ENCODE data around the gene ANOS1. TPM values are rescaled to one million over a fixed set of nuclear protein-coding genes. Genes with fewer than 3 reads are reported as not detected.

Gene ANOS1
- total RNA-seq, 5 donors from 2014 or later (not counting 1 experiment from before 2014, with no cell fraction given): 0.10 to 0.13 (median 0.12) TPM; not detected in 2

DNA sequence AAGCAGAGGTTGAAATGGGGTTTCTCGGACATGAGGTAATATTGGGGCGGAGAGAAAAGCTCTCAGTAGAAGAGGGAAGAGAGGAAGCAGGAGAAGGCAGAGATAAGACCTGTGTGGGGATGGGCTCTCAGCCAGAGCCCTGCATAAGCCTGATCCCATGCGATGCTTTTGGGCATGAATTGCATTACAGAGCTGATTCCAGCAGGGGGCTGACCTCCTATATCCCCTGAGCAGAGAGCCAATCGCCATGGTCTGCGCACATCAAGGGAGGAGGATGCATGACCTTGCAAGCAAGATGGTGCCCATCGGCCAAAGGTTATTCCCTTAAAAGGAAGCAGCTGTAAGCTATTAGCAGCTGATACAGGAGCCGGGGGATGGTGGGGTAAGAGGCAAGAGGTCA is 7.6 kb downstream of the ANOS1 start:
- ATAC-seq (replicated peaks in 1 of 4) (no peak), DNase-seq (no peak)
- H3K27me3 Mint-ChIP-seq: peaks cover 2 to 44% of the 10 kb centered on the region in 2 donors
- no peak overlapping the region for H3K27ac Mint-ChIP-seq
- H3K4me3 Mint-ChIP-seq: no peak overlapping the region
- CTCF ChIA-PET: no interaction called here
- H3K4me1 ChIP-seq (ENCODE audit: control insufficient read depth in 1 of 2, extremely low read depth in 1 of 2, insufficient read depth in 2 of 2, low read length in 2 of 2): no peaks in the 10 kb centered on the region
- H3K4me1 Mint-ChIP-seq: no peaks in the 10 kb centered on the region
- WGBS (ENCODE audit: insufficient coverage): 45% methylated on average over 4 of the region's 7 CpGs
- no peaks in the 10 kb centered on the region for H3K9me3 ChIP-seq
- no peaks in the 10 kb centered on the region for H3K36me3 ChIP-seq (ENCODE audit: control insufficient read depth in 2 of 2, extremely low read depth in 1 of 2, insufficient read depth in 1 of 2, low read length in 1 of 2)
- no peaks in the 10 kb centered on the region for H3K9me3 Mint-ChIP-seq
- no peak overlapping the region for H3K4me3 ChIP-seq (ENCODE audit: control insufficient read depth in 1 of 2, extremely low read depth in 1 of 2, low read length in 1 of 2)
- POLR2A ChIA-PET: no interaction called here
- no peak overlapping the region for H3K27ac ChIP-seq (ENCODE audit: low read length)
- peaks cover 0 to 11% of the 10 kb centered on the region in 2 experiments for H3K27me3 ChIP-seq (replicated peaks in 1 of 2; ENCODE audit: control insufficient read depth in 2 of 2, extremely low read depth in 1 of 2, insufficient read depth in 2 of 2, low read length in 1 of 2)
- no peaks in the 10 kb centered on the region for H3K36me3 Mint-ChIP-seq

DNA sequence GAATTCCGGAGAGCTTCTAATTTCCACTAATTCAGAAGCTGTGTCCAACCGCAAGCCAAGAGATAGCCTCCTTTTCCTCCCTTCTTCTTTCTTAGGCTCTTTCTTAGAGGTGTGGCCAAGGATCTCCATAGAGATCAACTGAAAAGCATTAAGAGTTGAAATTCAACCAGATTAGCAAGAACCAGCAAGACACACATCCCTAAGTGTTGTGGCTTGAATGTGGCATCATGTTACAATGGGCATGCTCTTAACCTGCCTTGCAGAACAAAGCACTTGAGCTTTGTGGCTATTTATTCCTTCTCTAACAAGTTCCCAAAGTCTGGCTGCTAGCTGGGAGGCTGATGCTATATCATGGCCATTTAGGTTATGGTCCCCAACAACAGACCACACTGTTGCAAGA is 10.4 kb downstream of the ANOS1 start:
- no peaks in the 10 kb centered on the region for H3K27me3 ChIP-seq (replicated peaks in 1 of 2; ENCODE audit: control insufficient read depth in 2 of 2, extremely low read depth in 1 of 2, insufficient read depth in 2 of 2, low read length in 1 of 2)
- H3K4me3 Mint-ChIP-seq: no peak overlapping the region
- H3K36me3 ChIP-seq (ENCODE audit: control insufficient read depth in 2 of 2, extremely low read depth in 1 of 2, insufficient read depth in 1 of 2, low read length in 1 of 2): no peaks in the 10 kb centered on the region
- CTCF ChIA-PET: interaction anchor here in 1 of 2 donors (0.6 kb wide), 1 partner anchor 716 kb away, joined by 3 read pairs; no protein-coding TSS in a partner anchor
- no peak overlapping the region for H3K4me3 ChIP-seq (ENCODE audit: control insufficient read depth in 1 of 2, extremely low read depth in 1 of 2, low read length in 1 of 2)
- no peaks in the 10 kb centered on the region for H3K9me3 Mint-ChIP-seq
- DNase-seq (no peak), ATAC-seq (replicated peaks in 1 of 4) (no peak)
- H3K27me3 Mint-ChIP-seq: peaks cover 0 to 32% of the 10 kb centered on the region in 2 donors
- no CpG with 5 or more reads among the region's 2 CpGs for WGBS (ENCODE audit: insufficient coverage)
- H3K4me1 ChIP-seq (ENCODE audit: control insufficient read depth in 1 of 2, extremely low read depth in 1 of 2, insufficient read depth in 2 of 2, low read length in 2 of 2): no peaks in the 10 kb centered on the region
- no peak overlapping the region for H3K27ac ChIP-seq (ENCODE audit: low read length)
- no peaks in the 10 kb centered on the region for H3K36me3 Mint-ChIP-seq
- POLR2A ChIA-PET: no interaction called here
- H3K4me1 Mint-ChIP-seq: no peaks in the 10 kb centered on the region
- H3K9me3 ChIP-seq: no peaks in the 10 kb centered on the region
- no peak overlapping the region for H3K27ac Mint-ChIP-seq

DNA sequence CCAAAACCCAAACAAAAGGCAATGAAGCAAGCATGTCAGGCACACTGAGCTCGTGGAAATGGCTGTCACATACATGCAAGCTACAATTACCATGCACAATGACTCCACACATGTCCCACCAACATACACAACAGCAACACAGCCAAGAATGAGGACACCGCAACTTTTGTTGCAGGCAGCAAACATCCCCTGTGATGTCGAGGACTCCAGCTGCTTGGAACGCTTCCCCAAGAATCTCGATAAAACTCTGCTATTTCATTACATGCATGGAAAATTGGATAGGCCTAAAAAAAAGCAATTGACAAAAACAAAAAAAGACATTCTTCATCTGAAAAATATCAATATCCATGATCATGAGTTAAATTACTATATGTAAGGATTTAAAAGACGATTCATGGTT is 11.8 kb downstream of the ANOS1 start:
- POLR2A ChIA-PET: interaction anchor here in 1 of 2 donors (0.6 kb wide), 1 partner anchor 1639 kb away, joined by 3 read pairs; no protein-coding TSS in a partner anchor
- H3K9me3 ChIP-seq: no peaks in the 10 kb centered on the region
- H3K27me3 ChIP-seq (replicated peaks in 1 of 2; ENCODE audit: control insufficient read depth in 2 of 2, extremely low read depth in 1 of 2, insufficient read depth in 2 of 2, low read length in 1 of 2): no peaks in the 10 kb centered on the region
- H3K36me3 ChIP-seq (ENCODE audit: control insufficient read depth in 2 of 2, extremely low read depth in 1 of 2, insufficient read depth in 1 of 2, low read length in 1 of 2): no peaks in the 10 kb centered on the region
- no peak overlapping the region for H3K4me3 ChIP-seq (ENCODE audit: control insufficient read depth in 1 of 2, extremely low read depth in 1 of 2, low read length in 1 of 2)
- WGBS (ENCODE audit: insufficient coverage): no CpG with 5 or more reads among the region's 6 CpGs
- H3K36me3 Mint-ChIP-seq: no peaks in the 10 kb centered on the region
- no peaks in the 10 kb centered on the region for H3K4me1 Mint-ChIP-seq
- ATAC-seq (replicated peaks in 1 of 4): no peak
- H3K27ac Mint-ChIP-seq: no peak overlapping the region
- H3K27ac ChIP-seq (ENCODE audit: low read length): no peak overlapping the region
- H3K4me3 Mint-ChIP-seq: no peak overlapping the region
- H3K9me3 Mint-ChIP-seq: no peaks in the 10 kb centered on the region
- H3K27me3 Mint-ChIP-seq: peaks cover 0 to 28% of the 10 kb centered on the region in 2 donors
- CTCF ChIA-PET: no interaction called here
- DNase-seq: no peak
- H3K4me1 ChIP-seq (ENCODE audit: control insufficient read depth in 1 of 2, extremely low read depth in 1 of 2, insufficient read depth in 2 of 2, low read length in 2 of 2): no peaks in the 10 kb centered on the region

DNA sequence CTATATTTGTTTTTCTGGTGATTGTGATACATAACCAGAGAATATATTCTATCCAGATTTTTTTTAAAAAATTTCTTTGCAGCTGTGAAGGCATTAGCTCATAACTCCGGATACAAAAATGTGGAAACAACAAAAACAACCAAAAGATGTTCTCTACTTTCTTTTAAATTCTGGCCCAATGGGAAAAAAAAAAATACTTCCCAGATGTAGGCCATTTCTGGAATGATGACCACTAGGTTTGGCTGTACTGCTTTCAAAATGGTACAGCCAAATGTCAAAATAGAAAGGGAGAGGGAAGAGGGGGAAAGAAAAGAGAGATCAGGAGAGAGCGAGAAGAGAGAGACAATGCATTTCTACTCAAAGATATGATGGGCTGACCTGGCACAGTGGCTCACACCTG is 14.6 kb downstream of the ANOS1 start:
- WGBS (ENCODE audit: insufficient coverage): no CpG with 5 or more reads among the region's 2 CpGs
- POLR2A ChIA-PET: no interaction called here
- Histone ChIP-seq H3K27me3 (replicated peaks in 1 of 2; ENCODE audit: control insufficient read depth in 2 of 2, extremely low read depth in 1 of 2, insufficient read depth in 2 of 2, low read length in 1 of 2) (no peaks in the 10 kb centered on the region), H3K4me3 (ENCODE audit: control insufficient read depth in 1 of 2, extremely low read depth in 1 of 2, low read length in 1 of 2) (no peak overlapping the region), H3K36me3 (ENCODE audit: control insufficient read depth in 2 of 2, extremely low read depth in 1 of 2, insufficient read depth in 1 of 2, low read length in 1 of 2) (no peaks in the 10 kb centered on the region), H3K4me1 (ENCODE audit: control insufficient read depth in 1 of 2, extremely low read depth in 1 of 2, insufficient read depth in 2 of 2, low read length in 2 of 2) (no peaks in the 10 kb centered on the region), H3K27ac (ENCODE audit: low read length) (no peak overlapping the region), H3K9me3 (no peaks in the 10 kb centered on the region)
- Mint-ChIP-seq H3K27ac (no peak overlapping the region), H3K36me3 (no peaks in the 10 kb centered on the region), H3K9me3 (no peaks in the 10 kb centered on the region), H3K27me3 (peaks cover 0 to 10% of the 10 kb centered on the region in 2 donors), H3K4me3 (no peak overlapping the region), H3K4me1 (no peaks in the 10 kb centered on the region)
- DNase-seq (no peak), ATAC-seq (replicated peaks in 1 of 4) (no peak)
- CTCF ChIA-PET: no interaction called here

DNA sequence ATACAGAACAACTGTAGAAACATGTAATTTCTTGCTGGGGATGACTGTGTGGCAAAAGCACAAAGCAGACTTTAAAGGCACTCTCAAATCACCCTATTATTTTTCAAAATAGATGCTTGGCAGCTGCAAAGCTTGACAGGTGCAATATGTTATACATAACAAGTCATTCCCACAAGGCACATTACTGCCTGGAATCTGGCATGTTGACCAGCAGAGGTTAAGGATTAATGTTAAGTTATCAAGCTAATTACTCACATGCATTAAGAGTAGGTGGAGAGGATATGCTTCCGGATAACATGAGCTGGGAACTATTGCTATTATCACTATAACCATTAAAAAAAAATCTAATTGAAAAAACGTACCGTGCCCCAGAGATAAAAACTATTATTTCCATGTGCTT is 17.8 kb downstream of the ANOS1 start:
- no peaks in the 10 kb centered on the region for H3K4me1 Mint-ChIP-seq
- H3K4me3 Mint-ChIP-seq: no peak overlapping the region
- no peaks in the 10 kb centered on the region for H3K4me1 ChIP-seq (ENCODE audit: control insufficient read depth in 1 of 2, extremely low read depth in 1 of 2, insufficient read depth in 2 of 2, low read length in 2 of 2)
- H3K9me3 Mint-ChIP-seq: no peaks in the 10 kb centered on the region
- no peaks in the 10 kb centered on the region for H3K36me3 Mint-ChIP-seq
- ChIA-PET CTCF (no interaction called here), POLR2A (no interaction called here)
- no peaks in the 10 kb centered on the region for H3K27me3 ChIP-seq (replicated peaks in 1 of 2; ENCODE audit: control insufficient read depth in 2 of 2, extremely low read depth in 1 of 2, insufficient read depth in 2 of 2, low read length in 1 of 2)
- H3K4me3 ChIP-seq (ENCODE audit: control insufficient read depth in 1 of 2, extremely low read depth in 1 of 2, low read length in 1 of 2): no peak overlapping the region
- DNase-seq (no peak), ATAC-seq (replicated peaks in 1 of 4) (no peak)
- H3K9me3 ChIP-seq: no peaks in the 10 kb centered on the region
- no peak overlapping the region for H3K27ac ChIP-seq (ENCODE audit: low read length)
- no peaks in the 10 kb centered on the region for H3K36me3 ChIP-seq (ENCODE audit: control insufficient read depth in 2 of 2, extremely low read depth in 1 of 2, insufficient read depth in 1 of 2, low read length in 1 of 2)
- H3K27ac Mint-ChIP-seq: no peak overlapping the region
- no CpG with 5 or more reads among the region's 3 CpGs for WGBS (ENCODE audit: insufficient coverage)
- no peaks in the 10 kb centered on the region for H3K27me3 Mint-ChIP-seq

DNA sequence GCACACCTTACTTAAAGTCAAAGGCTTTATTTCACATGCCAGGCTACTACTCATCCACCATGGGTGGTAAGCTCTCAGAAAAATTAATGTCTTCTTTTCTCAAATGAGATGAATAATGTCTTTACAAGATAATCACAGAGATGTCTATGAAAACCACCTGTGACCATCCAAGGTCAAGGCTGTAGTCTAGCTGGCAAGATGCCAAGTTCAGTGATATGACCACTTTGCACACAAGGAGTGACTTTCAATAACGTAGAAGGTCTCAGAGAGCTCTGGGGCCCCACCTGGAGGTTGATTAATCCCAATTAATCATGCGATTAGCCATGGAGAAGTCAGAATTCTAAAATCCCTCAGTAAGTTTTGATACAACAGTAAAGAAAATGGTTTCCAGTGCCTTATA is 20.5 kb downstream of the ANOS1 start:
- ChIA-PET CTCF (no interaction called here), POLR2A (no interaction called here)
- no peak overlapping the region for H3K4me3 ChIP-seq (ENCODE audit: control insufficient read depth in 1 of 2, extremely low read depth in 1 of 2, low read length in 1 of 2)
- no peak overlapping the region for H3K27ac ChIP-seq (ENCODE audit: low read length)
- no peaks in the 10 kb centered on the region for H3K4me1 Mint-ChIP-seq
- H3K4me3 Mint-ChIP-seq: no peak overlapping the region
- H3K9me3 Mint-ChIP-seq: no peaks in the 10 kb centered on the region
- H3K27me3 Mint-ChIP-seq: peaks cover 1 to 3% of the 10 kb centered on the region in 2 donors
- 17% methylated on average over 1 of the region's 2 CpGs for WGBS (ENCODE audit: insufficient coverage)
- no peaks in the 10 kb centered on the region for H3K36me3 Mint-ChIP-seq
- DNase-seq (no peak), ATAC-seq (replicated peaks in 1 of 4) (no peak)
- H3K9me3 ChIP-seq: no peaks in the 10 kb centered on the region
- no peak overlapping the region for H3K27ac Mint-ChIP-seq
- no peaks in the 10 kb centered on the region for H3K36me3 ChIP-seq (ENCODE audit: control insufficient read depth in 2 of 2, extremely low read depth in 1 of 2, insufficient read depth in 1 of 2, low read length in 1 of 2)
- no peaks in the 10 kb centered on the region for H3K4me1 ChIP-seq (ENCODE audit: control insufficient read depth in 1 of 2, extremely low read depth in 1 of 2, insufficient read depth in 2 of 2, low read length in 2 of 2)
- H3K27me3 ChIP-seq (replicated peaks in 1 of 2; ENCODE audit: control insufficient read depth in 2 of 2, extremely low read depth in 1 of 2, insufficient read depth in 2 of 2, low read length in 1 of 2): no peaks in the 10 kb centered on the region

DNA sequence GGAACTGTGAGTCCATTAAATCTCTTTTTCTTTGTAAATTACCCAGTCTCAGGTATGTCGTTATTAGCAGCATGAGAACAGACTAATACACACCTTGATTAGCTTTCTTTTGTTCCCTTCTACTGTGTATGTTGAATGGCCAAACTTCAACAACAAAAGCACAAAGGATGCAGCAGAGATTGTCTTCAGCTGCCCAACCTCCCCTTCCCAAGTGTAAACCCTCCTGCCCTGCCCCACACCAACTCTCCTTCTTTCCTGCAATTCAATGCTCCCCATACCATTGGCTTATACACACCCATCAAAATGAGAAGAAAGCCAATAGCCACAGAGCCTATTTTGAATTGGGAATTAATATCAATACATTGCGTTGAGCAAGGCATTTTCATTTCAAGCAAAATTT is 27.8 kb downstream of the ANOS1 start:
- no peak overlapping the region for H3K4me3 Mint-ChIP-seq

More for the DNA sequence above, 27.8 kb downstream of the ANOS1 start:
- no peaks in the 10 kb centered on the region for H3K9me3 ChIP-seq
- CTCF ChIA-PET: no interaction called here
- no peak overlapping the region for H3K27ac ChIP-seq (ENCODE audit: low read length)
- H3K36me3 ChIP-seq (ENCODE audit: control insufficient read depth in 2 of 2, extremely low read depth in 1 of 2, insufficient read depth in 1 of 2, low read length in 1 of 2): no peaks in the 10 kb centered on the region
- no peak overlapping the region for H3K4me3 ChIP-seq (ENCODE audit: control insufficient read depth in 1 of 2, extremely low read depth in 1 of 2, low read length in 1 of 2)
- POLR2A ChIA-PET: no interaction called here
- no peak overlapping the region for H3K27ac Mint-ChIP-seq
- ATAC-seq (replicated peaks in 1 of 4) (no peak), DNase-seq (no peak)
- H3K4me1 Mint-ChIP-seq: no peaks in the 10 kb centered on the region
- H3K27me3 Mint-ChIP-seq: peaks cover 9 to 21% of the 10 kb centered on the region in 2 donors
- peaks cover 0 to 5% (median 4%) of the 10 kb centered on the region in 3 donors for H3K9me3 Mint-ChIP-seq
- no peaks in the 10 kb centered on the region for H3K27me3 ChIP-seq (replicated peaks in 1 of 2; ENCODE audit: control insufficient read depth in 2 of 2, extremely low read depth in 1 of 2, insufficient read depth in 2 of 2, low read length in 1 of 2)
- no peaks in the 10 kb centered on the region for H3K36me3 Mint-ChIP-seq
- WGBS (ENCODE audit: insufficient coverage): no CpG with 5 or more reads among the region's 2 CpGs
- H3K4me1 ChIP-seq (ENCODE audit: control insufficient read depth in 1 of 2, extremely low read depth in 1 of 2, insufficient read depth in 2 of 2, low read length in 2 of 2): no peaks in the 10 kb centered on the region
